ENCODE data around the gene SPATA9. TPM values are rescaled to one million over a fixed set of nuclear protein-coding genes. Genes with fewer than 3 reads are reported as not detected.

Gene SPATA9
- total RNA-seq, 1 experiment from 2014 or later = 0.55 TPM

DNA sequence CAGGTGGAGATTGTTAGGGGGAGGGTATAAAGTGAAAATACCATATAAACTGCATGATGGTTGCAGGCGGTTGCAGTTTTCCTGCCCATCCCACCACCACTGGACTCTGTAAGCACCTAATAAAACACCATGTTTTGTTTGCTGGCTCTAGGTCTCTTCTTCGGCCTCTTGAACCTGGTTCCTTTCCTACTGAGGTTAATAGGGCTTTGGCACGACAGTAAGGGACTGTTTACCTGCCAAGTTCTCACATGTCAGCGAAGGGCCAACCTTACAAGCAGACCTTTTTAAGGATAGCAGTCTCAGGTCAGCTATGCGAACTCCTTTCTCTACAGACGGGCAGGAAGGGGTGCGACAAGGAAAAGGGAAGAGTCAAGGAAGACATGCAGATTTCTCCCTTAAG lies 39.6 kb downstream of the SPATA9 start:
- Histone ChIP-seq H3K4me3 (no peak overlapping the region), H3K4me2 (no peak overlapping the region), H3K27ac (no peak overlapping the region), H3K4me1 (replicated peaks; ENCODE audit: insufficient read depth) (peaks cover 11% of the 10 kb centered on the region), H3K27me3 (ENCODE audit: insufficient read depth, low read depth) (no peaks in the 10 kb centered on the region), H2AFZ (no peak overlapping the region), H4K20me1 (ENCODE audit: insufficient read depth) (no peaks in the 10 kb centered on the region), H3K36me3 (ENCODE audit: low read depth) (no peaks in the 10 kb centered on the region), H3K79me2 (ENCODE audit: low read depth) (no peaks in the 10 kb centered on the region), H3K9me2 (ENCODE audit: insufficient read depth) (no peaks in the 10 kb centered on the region), H3F3A (ENCODE audit: insufficient read depth, low read depth) (peaks cover 28% of the 10 kb centered on the region), H3K9me3 (ENCODE audit: insufficient read depth, low read depth) (no peaks in the 10 kb centered on the region)
- CTCF ChIA-PET = interaction anchor here (0.7 kb wide), 1 partner anchor 139 kb away, joined by 3 read pairs; no protein-coding TSS in a partner anchor
- DNase-seq = no peak
- POLR2A ChIA-PET (ENCODE audit: unreplicated experiment) = no interaction called here
- BruUV-seq (replicated peaks) = no TSS peak
- intact Hi-C loops (cut with micrococcal nuclease; ENCODE audit: unreplicated experiment) = loop anchor here (5.0 to 10.0 kb wide), 2 partner anchors 322 to 694 kb away; partner anchors contain the start of gene ELL2
- no peak for TF ChIP-seq EZH2 (IDR thresholded peaks at IDR 0.05; ENCODE audit: low read depth)
- TF ChIP-seq, protein P1, sequence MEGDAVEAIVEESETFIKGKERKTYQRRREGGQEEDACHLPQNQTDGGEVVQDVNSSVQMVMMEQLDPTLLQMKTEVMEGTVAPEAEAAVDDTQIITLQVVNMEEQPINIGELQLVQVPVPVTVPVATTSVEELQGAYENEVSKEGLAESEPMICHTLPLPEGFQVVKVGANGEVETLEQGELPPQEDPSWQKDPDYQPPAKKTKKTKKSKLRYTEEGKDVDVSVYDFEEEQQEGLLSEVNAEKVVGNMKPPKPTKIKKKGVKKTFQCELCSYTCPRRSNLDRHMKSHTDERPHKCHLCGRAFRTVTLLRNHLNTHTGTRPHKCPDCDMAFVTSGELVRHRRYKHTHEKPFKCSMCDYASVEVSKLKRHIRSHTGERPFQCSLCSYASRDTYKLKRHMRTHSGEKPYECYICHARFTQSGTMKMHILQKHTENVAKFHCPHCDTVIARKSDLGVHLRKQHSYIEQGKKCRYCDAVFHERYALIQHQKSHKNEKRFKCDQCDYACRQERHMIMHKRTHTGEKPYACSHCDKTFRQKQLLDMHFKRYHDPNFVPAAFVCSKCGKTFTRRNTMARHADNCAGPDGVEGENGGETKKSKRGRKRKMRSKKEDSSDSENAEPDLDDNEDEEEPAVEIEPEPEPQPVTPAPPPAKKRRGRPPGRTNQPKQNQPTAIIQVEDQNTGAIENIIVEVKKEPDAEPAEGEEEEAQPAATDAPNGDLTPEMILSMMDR (conservative IDR thresholded peaks at IDR 0.05) = no peak

GRCh38 chr5:95641741-95642220 lies 41.0 kb downstream of the SPATA9 start:
- ChIA-PET CTCF (no interaction called here), POLR2A (ENCODE audit: unreplicated experiment) (no interaction called here)
- no peak overlapping the region for H3K27ac ChIP-seq
- H3K4me1 ChIP-seq (replicated peaks; ENCODE audit: insufficient read depth) = no peaks in the 10 kb centered on the region
- no TSS peak for BruUV-seq (replicated peaks)
- H4K20me1 ChIP-seq (ENCODE audit: insufficient read depth) = no peaks in the 10 kb centered on the region
- TF ChIP-seq EZH2 (IDR thresholded peaks at IDR 0.05; ENCODE audit: low read depth) = no peak
- TF ChIP-seq, protein P1 (conservative IDR thresholded peaks at IDR 0.05) = no peak
- H3K9me3 ChIP-seq (ENCODE audit: insufficient read depth, low read depth) = no peaks in the 10 kb centered on the region
- no peaks in the 10 kb centered on the region for H3K27me3 ChIP-seq (ENCODE audit: insufficient read depth, low read depth)
- no peak overlapping the region for H2AFZ ChIP-seq
- intact Hi-C loops (cut with micrococcal nuclease; ENCODE audit: unreplicated experiment) = loop anchor here (5.0 to 10.0 kb wide), 2 partner anchors 323 to 696 kb away; partner anchors contain the start of gene ELL2
- H3K9me2 ChIP-seq (ENCODE audit: insufficient read depth) = no peaks in the 10 kb centered on the region
- H3K4me2 ChIP-seq = no peak overlapping the region
- no peak for DNase-seq
- H3F3A ChIP-seq (ENCODE audit: insufficient read depth, low read depth) = peaks cover 16% of the 10 kb centered on the region
- no peak overlapping the region for H3K4me3 ChIP-seq
- no peaks in the 10 kb centered on the region for H3K36me3 ChIP-seq (ENCODE audit: low read depth)
- H3K79me2 ChIP-seq (ENCODE audit: low read depth) = no peaks in the 10 kb centered on the region

GRCh38 chr5:95638632-95639031 lies 44.2 kb downstream of the SPATA9 start:
- H3F3A ChIP-seq (ENCODE audit: insufficient read depth, low read depth) = no peaks in the 10 kb centered on the region
- no peaks in the 10 kb centered on the region for H3K79me2 ChIP-seq (ENCODE audit: low read depth)
- POLR2A ChIA-PET (ENCODE audit: unreplicated experiment) = no interaction called here
- BruUV-seq (replicated peaks) = no TSS peak
- H3K27me3 ChIP-seq (ENCODE audit: insufficient read depth, low read depth) = no peaks in the 10 kb centered on the region
- no peak overlapping the region for H3K4me3 ChIP-seq
- no peak for DNase-seq
- TF ChIP-seq EZH2 (IDR thresholded peaks at IDR 0.05; ENCODE audit: low read depth) = no peak
- TF ChIP-seq, protein P1 (conservative IDR thresholded peaks at IDR 0.05) = no peak
- H3K36me3 ChIP-seq (ENCODE audit: low read depth) = no peaks in the 10 kb centered on the region
- no peaks in the 10 kb centered on the region for H3K9me3 ChIP-seq (ENCODE audit: insufficient read depth, low read depth)
- no peaks in the 10 kb centered on the region for H3K4me1 ChIP-seq (replicated peaks; ENCODE audit: insufficient read depth)
- CTCF ChIA-PET = no interaction called here
- H2AFZ ChIP-seq = no peak overlapping the region
- H3K9me2 ChIP-seq (ENCODE audit: insufficient read depth) = no peaks in the 10 kb centered on the region
- no peak overlapping the region for H3K27ac ChIP-seq
- no peaks in the 10 kb centered on the region for H4K20me1 ChIP-seq (ENCODE audit: insufficient read depth)
- intact Hi-C loops (cut with micrococcal nuclease; ENCODE audit: unreplicated experiment) = no loop called here
- H3K4me2 ChIP-seq = no peak overlapping the region

Data from PC-9 (cell line).